ENCODE measurements around the gene CEBPG.
A peak's percentile ranks its signal among the peaks of the same experiment; 100 is the strongest.

The CEBPG gene

DNA sequence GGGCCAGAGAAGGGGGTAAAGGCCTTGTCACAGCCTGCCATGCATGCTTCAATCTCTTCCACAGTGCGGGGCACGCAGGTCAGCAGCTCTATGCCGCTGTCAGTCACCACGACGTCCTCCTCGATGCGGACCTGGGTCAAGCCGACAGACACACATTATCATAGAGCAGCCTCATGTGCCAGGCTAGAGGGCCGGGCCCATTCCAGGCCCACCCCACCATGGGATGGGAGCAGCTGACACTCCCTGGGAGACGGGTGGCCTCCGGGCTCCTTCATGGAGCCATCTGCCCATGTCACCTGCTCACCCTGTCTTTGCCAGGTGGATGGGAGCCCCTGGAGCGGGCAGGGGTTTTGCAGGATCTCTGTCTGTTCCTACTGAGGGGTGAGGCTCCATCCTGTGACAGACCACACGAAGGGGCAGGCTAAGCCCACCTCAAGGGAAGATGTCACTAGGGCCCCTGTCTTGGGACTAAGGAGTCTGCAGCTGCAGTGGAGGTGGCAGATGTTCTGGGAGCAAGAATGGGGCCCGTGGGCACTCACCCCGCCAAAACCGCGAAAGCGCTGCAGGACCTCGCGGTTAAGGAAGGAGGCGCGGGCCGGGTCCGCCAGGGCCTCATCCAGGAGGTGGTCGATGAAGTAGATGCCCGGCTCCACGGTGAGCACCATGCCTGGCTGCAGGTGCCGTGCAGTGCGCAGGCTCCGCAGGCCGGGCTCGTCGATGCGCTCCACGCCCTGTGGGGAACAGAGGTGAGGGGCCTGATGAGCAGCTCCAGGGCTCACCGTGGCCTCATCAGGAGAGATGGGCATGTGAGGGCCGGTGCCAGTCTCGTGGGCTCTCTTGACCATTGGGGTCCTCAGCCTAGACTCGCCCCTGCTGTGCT, 14.1 kb downstream of the CEBPG start:
- Histone ChIP-seq H3K9me3 (ENCODE audit: control insufficient read depth in 1 of 2, low read length in 2 of 2) (no peaks in the 10 kb centered on the region), H3K27ac (ENCODE audit: low read depth, low read length) (no peak overlapping the region), H3K36me3 (ENCODE audit: control insufficient read depth in 1 of 2, insufficient read depth in 2 of 2, low read length in 2 of 2) (peaks cover 6 to 27% of the 10 kb centered on the region in 2 donors), H3K27me3 (ENCODE audit: control insufficient read depth in 1 of 2, insufficient read depth in 2 of 2, low read length in 2 of 2) (no peaks in the 10 kb centered on the region), H3K4me3 (ENCODE audit: low read depth in 1 of 2, low read length in 2 of 2) (no peak overlapping the region), H3K4me1 (ENCODE audit: control insufficient read depth in 1 of 2, insufficient read depth in 2 of 2, low read length in 2 of 2) (peaks cover 34 to 37% of the 10 kb centered on the region in 2 donors), H3K9ac (ENCODE audit: low read depth in 1 of 2, low read length in 2 of 2) (no peak overlapping the region)

DNA sequence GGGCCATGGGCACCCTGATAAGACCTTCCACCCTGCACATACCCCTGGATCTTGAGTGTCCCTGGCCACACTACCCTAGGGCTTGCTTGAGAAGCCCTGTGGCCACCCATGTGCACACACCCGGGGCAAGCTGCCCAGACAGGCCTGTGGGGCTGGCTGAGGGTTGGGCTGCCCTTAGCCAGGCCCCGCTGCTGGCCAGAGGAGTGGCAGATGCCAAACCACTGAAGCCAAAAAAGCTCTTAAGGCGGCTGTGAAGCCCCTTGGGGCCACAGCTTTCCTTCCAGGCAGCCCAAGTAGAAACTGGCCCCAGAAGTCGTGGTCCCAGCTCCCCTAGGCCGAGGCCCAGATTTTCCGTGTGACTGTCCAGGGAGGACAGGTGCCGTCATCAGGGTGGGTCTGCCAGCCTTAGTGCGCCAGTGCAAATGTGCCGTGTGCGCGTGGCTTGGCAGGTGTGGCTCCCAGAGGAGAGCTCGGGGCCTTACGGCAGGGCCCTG, 14.8 kb downstream of the CEBPG start:
- Histone ChIP-seq H3K27ac (ENCODE audit: low read depth, low read length) (no peak overlapping the region), H3K27me3 (ENCODE audit: control insufficient read depth in 1 of 2, insufficient read depth in 2 of 2, low read length in 2 of 2) (no peaks in the 10 kb centered on the region), H3K4me1 (ENCODE audit: control insufficient read depth in 1 of 2, insufficient read depth in 2 of 2, low read length in 2 of 2) (peaks cover 38 to 42% of the 10 kb centered on the region in 2 donors), H3K9ac (ENCODE audit: low read depth in 1 of 2, low read length in 2 of 2) (no peak overlapping the region), H3K9me3 (ENCODE audit: control insufficient read depth in 1 of 2, low read length in 2 of 2) (no peaks in the 10 kb centered on the region), H3K36me3 (ENCODE audit: control insufficient read depth in 1 of 2, insufficient read depth in 2 of 2, low read length in 2 of 2) (peaks cover 6 to 25% of the 10 kb centered on the region in 2 donors), H3K4me3 (ENCODE audit: low read depth in 1 of 2, low read length in 2 of 2) (no peak overlapping the region)

DNA sequence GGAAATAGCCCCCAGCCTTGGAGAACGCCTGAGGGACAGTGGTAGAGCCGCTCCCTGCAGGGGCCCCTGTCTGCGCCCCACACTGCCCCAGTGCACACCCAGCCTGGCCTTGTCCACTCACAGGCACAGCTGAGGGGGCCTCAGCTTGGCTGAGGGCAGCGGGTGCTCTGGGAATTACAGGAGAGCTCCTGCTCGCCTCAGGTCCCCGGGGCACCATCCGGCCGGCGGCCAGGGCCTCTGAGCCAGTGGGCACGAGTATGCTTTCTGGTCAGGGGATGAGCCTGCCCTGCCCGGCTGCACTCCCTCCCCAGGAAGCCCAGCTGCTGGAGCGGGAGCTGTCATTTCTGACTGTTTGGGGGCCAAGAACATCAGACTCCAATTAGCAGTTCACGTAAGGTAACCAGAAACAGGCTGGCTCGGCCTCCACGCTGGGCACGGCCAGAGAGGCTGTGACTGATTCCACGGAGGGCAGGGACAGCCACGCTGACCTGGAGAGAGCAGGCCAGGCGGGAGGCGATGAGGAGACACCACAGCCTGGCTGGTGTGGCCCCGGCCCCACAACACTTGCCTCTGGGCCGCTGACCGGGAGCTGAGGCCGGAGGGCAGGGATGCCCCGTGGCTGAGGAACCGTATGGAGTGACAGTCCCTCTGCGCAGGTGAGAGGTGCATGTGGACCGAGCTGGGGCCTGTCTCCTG, 15.4 kb downstream of the CEBPG start:
- H3K27me3 ChIP-seq (ENCODE audit: control insufficient read depth in 1 of 2, insufficient read depth in 2 of 2, low read length in 2 of 2): no peaks in the 10 kb centered on the region
- H3K36me3 ChIP-seq (ENCODE audit: control insufficient read depth in 1 of 2, insufficient read depth in 2 of 2, low read length in 2 of 2): peaks cover 6 to 21% of the 10 kb centered on the region in 2 donors
- no peak overlapping the region for H3K9ac ChIP-seq (ENCODE audit: low read depth in 1 of 2, low read length in 2 of 2)
- H3K4me3 ChIP-seq (ENCODE audit: low read depth in 1 of 2, low read length in 2 of 2): no peak overlapping the region
- H3K4me1 ChIP-seq (ENCODE audit: control insufficient read depth in 1 of 2, insufficient read depth in 2 of 2, low read length in 2 of 2): peaks cover 41 to 48% of the 10 kb centered on the region in 2 donors
- no peak overlapping the region for H3K27ac ChIP-seq (ENCODE audit: low read depth, low read length)
- H3K9me3 ChIP-seq (ENCODE audit: control insufficient read depth in 1 of 2, low read length in 2 of 2): no peaks in the 10 kb centered on the region

DNA sequence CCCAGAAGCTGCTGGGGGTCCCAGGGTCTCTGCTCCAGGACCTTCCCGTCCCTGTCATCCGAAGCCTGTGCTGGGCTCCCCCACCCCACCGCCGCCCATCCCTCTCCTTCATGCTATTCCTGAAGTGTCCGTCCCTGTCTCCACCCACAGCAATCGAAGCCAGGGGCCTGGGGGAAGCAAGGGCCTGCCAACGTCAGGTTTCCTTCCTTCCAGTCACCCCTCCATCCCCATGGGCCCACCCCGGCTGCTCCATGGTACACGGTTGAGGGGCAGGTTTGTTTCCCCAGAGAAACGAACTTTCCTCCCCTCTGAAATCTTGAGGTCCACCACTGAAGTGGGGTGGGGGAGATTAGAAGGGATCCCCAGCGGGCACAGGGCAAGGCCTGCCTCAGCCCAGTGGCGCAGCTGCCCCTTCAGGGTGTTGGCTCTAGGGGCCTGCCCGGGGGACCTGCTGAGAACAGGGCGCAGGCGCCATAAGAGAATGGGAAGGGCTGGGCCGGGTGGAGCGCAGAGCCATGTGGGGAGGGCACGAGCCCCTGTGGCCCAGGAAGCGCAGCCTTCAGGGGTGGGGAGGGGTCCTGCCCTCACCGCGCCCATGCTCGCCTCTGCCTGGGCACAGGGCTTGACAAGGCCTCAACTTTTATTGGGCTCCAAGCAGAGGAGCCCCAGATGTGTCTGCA, 16.1 kb downstream of the CEBPG start:
- no peaks in the 10 kb centered on the region for H3K27me3 ChIP-seq (ENCODE audit: control insufficient read depth in 1 of 2, insufficient read depth in 2 of 2, low read length in 2 of 2)
- no peak overlapping the region for H3K4me3 ChIP-seq (ENCODE audit: low read depth in 1 of 2, low read length in 2 of 2)
- H3K9ac ChIP-seq (ENCODE audit: low read depth in 1 of 2, low read length in 2 of 2): no peak overlapping the region
- H3K36me3 ChIP-seq (ENCODE audit: control insufficient read depth in 1 of 2, insufficient read depth in 2 of 2, low read length in 2 of 2): peaks cover 3 to 18% of the 10 kb centered on the region in 2 donors
- no peak overlapping the region for H3K27ac ChIP-seq (ENCODE audit: low read depth, low read length)
- H3K4me1 ChIP-seq (ENCODE audit: control insufficient read depth in 1 of 2, insufficient read depth in 2 of 2, low read length in 2 of 2): peaks cover 47 to 55% of the 10 kb centered on the region in 2 donors
- no peaks in the 10 kb centered on the region for H3K9me3 ChIP-seq (ENCODE audit: control insufficient read depth in 1 of 2, low read length in 2 of 2)

DNA sequence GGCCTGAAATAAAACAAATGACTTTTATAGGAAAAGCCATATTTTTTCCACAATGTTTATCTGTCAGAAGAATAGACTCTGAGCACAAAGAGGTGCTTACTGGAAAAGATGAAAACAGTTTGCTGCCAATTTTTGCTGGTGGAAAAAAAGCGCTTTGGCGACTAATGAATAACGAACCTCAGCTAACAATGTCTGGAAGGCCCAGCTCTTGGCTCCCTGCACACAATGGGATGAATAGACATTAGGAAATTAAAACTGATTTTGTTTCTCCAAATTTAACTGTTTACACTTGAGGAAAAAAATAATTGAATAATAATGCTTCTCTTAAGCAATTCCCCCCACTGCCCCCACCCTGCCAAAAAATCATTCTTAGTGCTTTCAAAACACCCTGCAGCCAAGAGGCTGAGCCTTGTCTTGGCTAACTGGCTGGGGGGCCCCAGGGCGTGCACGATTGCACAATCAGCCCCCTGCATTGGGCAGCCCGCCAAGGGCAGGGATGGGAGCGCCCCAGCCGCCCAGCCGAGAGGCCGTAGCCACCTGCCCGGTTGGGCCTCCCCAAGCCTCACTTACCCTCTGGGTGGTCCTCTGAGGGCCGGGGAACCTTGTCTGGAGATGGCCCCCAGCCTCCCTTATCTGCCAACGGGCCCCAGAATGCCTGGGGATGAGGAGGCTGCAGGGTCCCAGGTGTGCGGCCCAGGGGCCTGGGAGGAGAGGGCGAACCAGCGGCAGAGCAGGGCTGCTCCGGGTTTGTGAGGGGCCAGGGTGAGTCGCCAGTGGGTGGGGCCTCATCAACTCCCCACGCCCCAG, 16.8 kb downstream of the CEBPG start:
- H3K36me3 ChIP-seq (ENCODE audit: control insufficient read depth in 1 of 2, insufficient read depth in 2 of 2, low read length in 2 of 2): peaks cover 3 to 18% of the 10 kb centered on the region in 2 donors
- no peak overlapping the region for H3K4me3 ChIP-seq (ENCODE audit: low read depth in 1 of 2, low read length in 2 of 2)
- no peak overlapping the region for H3K27ac ChIP-seq (ENCODE audit: low read depth, low read length)
- H3K27me3 ChIP-seq (ENCODE audit: control insufficient read depth in 1 of 2, insufficient read depth in 2 of 2, low read length in 2 of 2): no peaks in the 10 kb centered on the region
- no peaks in the 10 kb centered on the region for H3K9me3 ChIP-seq (ENCODE audit: control insufficient read depth in 1 of 2, low read length in 2 of 2)
- H3K9ac ChIP-seq (ENCODE audit: low read depth in 1 of 2, low read length in 2 of 2): no peak overlapping the region
- H3K4me1 ChIP-seq (ENCODE audit: control insufficient read depth in 1 of 2, insufficient read depth in 2 of 2, low read length in 2 of 2): peaks cover 54 to 62% of the 10 kb centered on the region in 2 donors

DNA sequence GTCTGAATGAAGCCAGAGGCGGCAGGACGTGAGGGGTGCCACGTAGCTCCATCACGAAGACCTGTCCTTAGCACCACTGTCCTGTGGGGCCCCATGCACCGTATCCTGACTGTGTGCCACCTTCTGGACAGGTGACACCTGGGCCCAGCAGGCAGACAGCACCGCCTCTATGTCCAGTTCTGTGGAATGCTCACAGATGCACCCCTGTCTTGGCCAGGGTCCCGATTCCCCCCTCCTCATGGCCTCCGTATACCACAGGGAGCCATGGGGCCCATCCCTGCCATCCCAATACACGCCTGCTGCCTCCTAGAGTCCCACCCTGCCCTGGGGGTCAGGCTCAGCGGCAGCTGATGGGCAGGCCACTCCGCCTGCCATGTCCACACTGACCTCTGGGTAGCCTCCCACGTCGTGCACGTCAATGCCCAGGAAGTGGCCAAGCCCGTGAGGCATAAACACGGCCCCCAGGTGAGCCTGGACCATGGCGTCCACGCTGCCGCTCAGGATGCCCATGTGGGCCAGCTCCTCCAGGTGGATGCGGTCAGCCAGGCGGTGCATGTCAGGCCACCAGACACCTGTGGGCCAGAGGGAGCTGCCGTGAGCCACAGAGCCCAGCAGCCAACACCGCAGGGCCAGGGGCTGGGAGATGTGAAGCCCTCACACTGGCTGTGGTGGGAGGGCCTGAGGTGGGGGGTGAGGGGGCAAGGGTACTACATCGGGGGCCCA, 17.6 kb downstream of the CEBPG start:
- Histone ChIP-seq H3K4me3 (ENCODE audit: low read depth in 1 of 2, low read length in 2 of 2) (no peak overlapping the region), H3K36me3 (ENCODE audit: control insufficient read depth in 1 of 2, insufficient read depth in 2 of 2, low read length in 2 of 2) (peaks cover 3 to 13% of the 10 kb centered on the region in 2 donors), H3K4me1 (ENCODE audit: control insufficient read depth in 1 of 2, insufficient read depth in 2 of 2, low read length in 2 of 2) (peaks cover 61 to 70% of the 10 kb centered on the region in 2 donors), H3K27ac (ENCODE audit: low read depth, low read length) (no peak overlapping the region), H3K27me3 (ENCODE audit: control insufficient read depth in 1 of 2, insufficient read depth in 2 of 2, low read length in 2 of 2) (no peaks in the 10 kb centered on the region), H3K9ac (ENCODE audit: low read depth in 1 of 2, low read length in 2 of 2) (no peak overlapping the region), H3K9me3 (ENCODE audit: control insufficient read depth in 1 of 2, low read length in 2 of 2) (no peaks in the 10 kb centered on the region)

DNA sequence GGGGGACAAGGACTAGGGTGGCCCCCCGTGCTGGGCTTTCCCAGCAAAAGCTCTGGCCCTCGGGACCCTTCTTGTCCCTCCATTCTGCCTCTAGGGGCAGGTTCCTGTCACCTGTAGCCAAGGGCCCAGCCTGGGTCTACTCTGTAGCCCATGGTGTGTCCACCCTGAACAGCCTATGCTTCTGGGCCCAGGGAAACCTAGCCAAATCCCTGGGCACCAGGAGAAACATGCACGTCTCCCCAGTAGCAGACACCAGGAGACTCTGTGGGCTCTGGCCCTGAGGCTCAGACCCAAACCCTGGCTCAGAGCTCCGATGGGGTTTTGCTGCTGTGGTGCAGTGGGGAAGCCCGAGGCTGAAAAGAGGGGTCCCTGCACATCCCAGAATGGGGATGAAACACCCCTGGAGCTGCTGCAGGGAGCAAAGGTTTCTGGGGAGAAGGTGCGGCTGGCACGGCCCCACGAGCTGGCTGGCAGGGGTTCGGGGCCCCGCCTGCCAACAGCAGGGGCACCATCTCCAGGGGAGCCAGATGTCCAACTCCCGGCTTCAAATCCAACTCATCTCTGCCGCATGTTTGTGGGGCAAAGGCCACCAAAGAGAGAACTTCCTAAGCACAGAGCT, 18.2 kb downstream of the CEBPG start:
- Histone ChIP-seq H3K9ac (ENCODE audit: low read depth in 1 of 2, low read length in 2 of 2) (no peak overlapping the region), H3K27ac (ENCODE audit: low read depth, low read length) (no peak overlapping the region)

DNA sequence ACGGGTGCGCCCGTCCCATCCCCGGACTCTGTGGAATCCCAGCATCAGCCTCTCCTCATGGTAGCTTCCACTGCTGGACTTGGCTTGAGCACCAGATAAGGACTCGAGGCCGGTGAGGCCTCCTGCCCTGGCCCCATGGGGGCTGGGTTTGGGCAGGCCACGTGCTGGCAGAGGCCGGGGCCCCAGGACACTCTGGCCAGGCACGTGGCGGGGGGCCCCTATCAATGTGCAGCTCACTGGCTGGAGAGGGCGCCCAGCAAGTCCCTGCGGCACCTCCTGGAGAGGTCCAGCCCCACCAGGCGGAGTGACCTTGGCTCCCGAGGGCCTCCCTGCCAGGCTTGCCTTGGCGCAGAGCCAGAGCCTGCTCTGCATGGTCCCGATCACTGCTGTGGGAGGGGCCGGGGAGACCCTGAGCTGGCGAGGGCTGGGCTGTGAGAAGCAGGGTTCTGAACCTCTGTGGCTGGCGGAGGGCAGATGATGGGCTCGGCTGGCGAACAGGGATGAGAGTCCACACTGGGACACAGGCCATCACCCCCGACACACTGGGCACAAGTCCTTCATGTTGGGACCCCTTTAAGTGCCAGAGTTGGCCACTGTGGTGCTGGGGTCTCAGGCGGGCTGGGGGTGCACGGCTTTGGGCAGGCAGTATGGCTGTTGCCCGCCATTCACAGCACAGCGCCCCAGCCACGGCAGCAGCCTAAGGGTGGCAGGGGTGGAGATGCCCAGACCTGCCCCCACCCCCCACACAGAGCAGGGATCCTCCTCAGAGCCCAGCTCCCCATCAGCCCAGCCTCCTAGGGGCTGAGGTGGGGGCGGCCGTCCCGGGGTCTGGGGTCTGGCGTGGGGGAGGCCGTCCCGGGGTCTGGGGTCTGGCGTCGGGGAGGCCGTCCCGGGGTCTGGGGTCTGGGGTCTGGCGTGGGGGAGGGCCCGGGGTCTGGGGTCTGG, 19.1 kb downstream of the CEBPG start:
- Histone ChIP-seq H3K4me3 (ENCODE audit: low read depth in 1 of 2, low read length in 2 of 2) (peak overlapping the region; percentile 16 to 20), H3K4me1 (ENCODE audit: control insufficient read depth in 1 of 2, insufficient read depth in 2 of 2, low read length in 2 of 2) (peaks cover 61 to 70% of the 10 kb centered on the region in 2 donors), H3K9me3 (ENCODE audit: control insufficient read depth in 1 of 2, low read length in 2 of 2) (no peaks in the 10 kb centered on the region), H3K27me3 (ENCODE audit: control insufficient read depth in 1 of 2, insufficient read depth in 2 of 2, low read length in 2 of 2) (no peaks in the 10 kb centered on the region), H3K9ac (ENCODE audit: low read depth in 1 of 2, low read length in 2 of 2) (no peak overlapping the region), H3K27ac (ENCODE audit: low read depth, low read length) (peak overlapping the region; percentile 10), H3K36me3 (ENCODE audit: control insufficient read depth in 1 of 2, insufficient read depth in 2 of 2, low read length in 2 of 2) (no peaks in the 10 kb centered on the region)

More for the DNA sequence above, 18.2 kb downstream of the CEBPG start:
- Histone ChIP-seq H3K4me1 (ENCODE audit: control insufficient read depth in 1 of 2, insufficient read depth in 2 of 2, low read length in 2 of 2) (peaks cover 61 to 70% of the 10 kb centered on the region in 2 donors), H3K9me3 (ENCODE audit: control insufficient read depth in 1 of 2, low read length in 2 of 2) (no peaks in the 10 kb centered on the region), H3K4me3 (ENCODE audit: low read depth in 1 of 2, low read length in 2 of 2) (peak overlapping the region; percentile 16 to 20), H3K27me3 (ENCODE audit: control insufficient read depth in 1 of 2, insufficient read depth in 2 of 2, low read length in 2 of 2) (no peaks in the 10 kb centered on the region), H3K36me3 (ENCODE audit: control insufficient read depth in 1 of 2, insufficient read depth in 2 of 2, low read length in 2 of 2) (peaks cover 3 to 7% of the 10 kb centered on the region in 2 donors)

All from duodenal mucosa (tissue), 2 donors.